ENCODE results near the gene ZMAT5.

Gene ZMAT5

DNA sequence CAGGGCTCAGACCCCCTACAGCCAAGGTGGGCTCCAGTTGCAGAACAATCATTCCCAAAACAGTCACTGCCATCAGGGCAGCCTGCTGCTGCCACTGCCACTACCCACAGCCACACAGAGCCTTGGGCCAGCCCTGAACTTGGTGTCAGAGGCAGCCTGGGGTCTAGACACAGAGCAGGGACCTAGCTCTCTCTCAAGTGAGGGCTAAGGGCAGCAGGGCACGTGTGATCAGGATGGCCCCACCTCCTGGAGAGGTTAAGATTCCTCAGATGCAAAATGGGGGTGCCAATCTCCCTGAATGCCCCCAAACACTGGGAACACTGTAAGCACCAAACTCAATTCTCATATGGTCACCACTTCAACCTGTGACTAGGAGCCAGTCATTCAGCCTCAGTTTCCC lies 31.4 kb downstream of the ZMAT5 start:
- TF ChIP-seq, protein P1, sequence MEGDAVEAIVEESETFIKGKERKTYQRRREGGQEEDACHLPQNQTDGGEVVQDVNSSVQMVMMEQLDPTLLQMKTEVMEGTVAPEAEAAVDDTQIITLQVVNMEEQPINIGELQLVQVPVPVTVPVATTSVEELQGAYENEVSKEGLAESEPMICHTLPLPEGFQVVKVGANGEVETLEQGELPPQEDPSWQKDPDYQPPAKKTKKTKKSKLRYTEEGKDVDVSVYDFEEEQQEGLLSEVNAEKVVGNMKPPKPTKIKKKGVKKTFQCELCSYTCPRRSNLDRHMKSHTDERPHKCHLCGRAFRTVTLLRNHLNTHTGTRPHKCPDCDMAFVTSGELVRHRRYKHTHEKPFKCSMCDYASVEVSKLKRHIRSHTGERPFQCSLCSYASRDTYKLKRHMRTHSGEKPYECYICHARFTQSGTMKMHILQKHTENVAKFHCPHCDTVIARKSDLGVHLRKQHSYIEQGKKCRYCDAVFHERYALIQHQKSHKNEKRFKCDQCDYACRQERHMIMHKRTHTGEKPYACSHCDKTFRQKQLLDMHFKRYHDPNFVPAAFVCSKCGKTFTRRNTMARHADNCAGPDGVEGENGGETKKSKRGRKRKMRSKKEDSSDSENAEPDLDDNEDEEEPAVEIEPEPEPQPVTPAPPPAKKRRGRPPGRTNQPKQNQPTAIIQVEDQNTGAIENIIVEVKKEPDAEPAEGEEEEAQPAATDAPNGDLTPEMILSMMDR (IDR thresholded peaks at IDR 0.05; ENCODE audit: low read depth, low read length): no peak

DNA sequence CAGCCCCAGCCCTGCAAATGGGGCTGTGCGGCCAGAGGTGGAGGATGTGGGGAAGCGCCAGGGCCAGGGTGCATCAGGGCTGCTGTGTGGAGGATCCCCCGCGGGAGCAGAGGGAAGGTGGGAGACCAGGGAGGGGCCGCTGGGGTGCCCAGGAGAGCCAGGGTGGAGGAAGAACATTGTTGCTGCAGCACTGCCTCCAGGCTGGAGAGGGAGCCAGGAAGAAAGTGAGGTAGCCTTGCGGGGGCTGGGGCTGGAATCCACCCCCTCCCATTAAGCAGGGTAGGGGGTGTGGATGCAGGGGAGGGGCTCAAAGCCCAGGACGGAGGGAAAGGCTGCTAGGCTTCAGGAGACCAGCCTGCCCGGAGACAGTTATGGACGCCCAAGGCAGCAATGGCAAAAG lies 32.0 kb downstream of the ZMAT5 start:
- H3K4me3 ChIP-seq (ENCODE audit: low read depth, low read length): no peak overlapping the region
- TF ChIP-seq, protein P1 (IDR thresholded peaks at IDR 0.05; ENCODE audit: low read depth, low read length): no peak

More for the DNA sequence above, 31.4 kb downstream of the ZMAT5 start:
- no peak overlapping the region for H3K4me3 ChIP-seq (ENCODE audit: low read depth, low read length)

GRCh38 chr22:29734406-29734805 lies 32.4 kb downstream of the ZMAT5 start:
- no peak overlapping the region for H3K4me3 ChIP-seq (ENCODE audit: low read depth, low read length)
- TF ChIP-seq, protein P1 (IDR thresholded peaks at IDR 0.05; ENCODE audit: low read depth, low read length): no peak

- TF ChIP-seq, protein P1 (IDR thresholded peaks at IDR 0.05; ENCODE audit: low read depth, low read length): no peak
- H3K4me3 ChIP-seq (ENCODE audit: low read depth, low read length): no peak overlapping the region
Measured at GRCh38 chr22:29733362-29734201, 33.2 kb downstream of the ZMAT5 start.

DNA sequence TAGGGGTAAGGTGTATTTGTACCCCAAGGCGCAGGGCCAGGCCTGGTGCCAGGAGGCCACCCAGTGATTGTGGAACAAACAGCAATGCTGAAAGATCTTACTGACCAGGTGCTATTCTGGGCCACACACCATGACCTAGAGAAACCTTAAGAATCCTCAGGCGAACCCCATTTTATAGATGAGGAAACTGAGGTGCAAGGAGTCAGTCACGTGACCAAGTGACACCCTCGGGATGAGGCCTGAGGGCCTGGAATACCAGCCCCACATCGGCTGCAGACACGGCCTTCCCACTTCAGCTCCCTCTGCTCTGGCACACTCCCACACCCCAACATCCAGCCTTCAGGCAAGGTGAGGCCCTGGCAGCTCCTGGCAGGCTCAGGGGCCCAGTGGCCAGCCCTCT lies 33.9 kb downstream of the ZMAT5 start:
- TF ChIP-seq, protein P1 (IDR thresholded peaks at IDR 0.05; ENCODE audit: low read depth, low read length): no peak

GRCh38 chr22:29731058-29731850 lies 35.6 kb downstream of the ZMAT5 start:
- TF ChIP-seq, protein P1 (IDR thresholded peaks at IDR 0.05; ENCODE audit: low read depth, low read length): no peak

More for the DNA sequence above, 33.9 kb downstream of the ZMAT5 start:
- H3K4me3 ChIP-seq (ENCODE audit: low read depth, low read length): no peak overlapping the region

DNA sequence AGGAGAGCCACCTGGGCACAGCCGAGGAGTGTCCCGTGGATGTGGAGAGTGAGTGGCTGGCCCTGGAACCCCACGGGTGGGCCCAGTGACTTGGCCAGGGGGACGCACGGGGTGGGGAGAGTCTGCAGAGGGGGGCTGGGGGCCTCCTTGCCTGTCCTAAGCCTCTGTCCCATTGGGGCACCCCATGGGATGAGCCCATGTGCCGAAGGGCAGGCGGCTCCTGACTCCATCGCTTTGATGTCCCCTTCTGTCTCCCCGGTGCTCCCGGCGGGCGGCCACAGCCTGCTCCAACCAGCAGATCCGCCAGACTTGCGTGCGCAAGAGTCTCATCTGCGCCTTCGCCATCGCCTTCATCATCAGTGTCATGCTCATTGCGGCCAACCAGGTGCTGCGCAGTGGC lies 37.6 kb downstream of the ZMAT5 start:
- H3K4me3 ChIP-seq (ENCODE audit: low read depth, low read length): no peak overlapping the region
- TF ChIP-seq, protein P1 (IDR thresholded peaks at IDR 0.05; ENCODE audit: low read depth, low read length): no peak

More at GRCh38 chr22:29731058-29731850, 35.6 kb downstream of the ZMAT5 start:
- H3K4me3 ChIP-seq (ENCODE audit: low read depth, low read length): no peak overlapping the region

All from WI38 (cell line).